ENCODE measurements around the gene CFDP1.

GRCh38 chr16:75329943-75330342 is 103.4 kb downstream of the CFDP1 start:
- no peak for TF ChIP-seq CTCF (IDR thresholded peaks at IDR 0.05; ENCODE audit: poor library complexity)
- no peak for TF ChIP-seq EZH2phosphoT487 (IDR thresholded peaks at IDR 0.05; ENCODE audit: low read depth, severe bottlenecking, unreplicated experiment)
- TF ChIP-seq EZH2 (IDR thresholded peaks at IDR 0.05; ENCODE audit: borderline replicate concordance), result no peak

All from hepatocyte (in vitro differentiated cells).